Bronchus fibroblast of lung (primary cell): ENCODE results near the gene CDV3. TPM values are rescaled to one million over a fixed set of nuclear protein-coding genes. Genes with fewer than 3 reads are reported as not detected.

Experiments used
- total RNA-seq: library from RNA; depleted of rRNA; stranded (reverse); fragments of >200 nt; gene quantifications from 2 replicates; pipeline ENCODE4 v1.2.3, GENCODE V29; 2015

Gene CDV3, protein sequence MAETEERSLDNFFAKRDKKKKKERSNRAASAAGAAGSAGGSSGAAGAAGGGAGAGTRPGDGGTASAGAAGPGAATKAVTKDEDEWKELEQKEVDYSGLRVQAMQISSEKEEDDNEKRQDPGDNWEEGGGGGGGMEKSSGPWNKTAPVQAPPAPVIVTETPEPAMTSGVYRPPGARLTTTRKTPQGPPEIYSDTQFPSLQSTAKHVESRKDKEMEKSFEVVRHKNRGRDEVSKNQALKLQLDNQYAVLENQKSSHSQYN
- total RNA-seq = 98.0 and 121 TPM in 2 replicates

DNA sequence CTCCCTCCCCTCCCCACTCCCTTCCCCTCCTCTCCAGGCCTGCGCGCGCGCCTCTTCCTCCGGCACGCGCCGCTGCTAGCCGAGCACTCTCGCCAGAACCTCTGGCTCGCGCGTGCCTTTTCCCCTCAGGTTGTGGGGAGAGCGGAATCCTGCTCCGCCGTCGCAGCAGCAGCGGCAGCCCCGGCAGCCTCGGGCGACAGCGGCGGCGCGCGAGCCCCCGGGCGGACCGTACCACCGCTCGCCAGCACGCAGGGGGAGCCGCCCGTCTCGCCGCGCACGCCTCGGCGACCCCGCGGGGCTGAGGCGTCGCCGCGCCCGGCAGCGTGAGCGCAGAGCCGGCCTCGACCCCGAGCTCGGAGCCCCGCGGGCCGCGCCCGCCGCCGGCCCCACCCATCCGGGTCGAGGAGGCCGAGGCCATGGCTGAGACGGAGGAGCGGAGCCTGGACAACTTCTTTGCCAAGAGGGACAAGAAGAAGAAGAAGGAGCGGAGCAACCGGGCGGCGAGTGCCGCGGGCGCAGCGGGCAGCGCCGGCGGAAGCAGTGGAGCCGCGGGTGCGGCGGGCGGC, at the start of gene CDV3:
Gene CDV3 (plus strand): TSS at position 58 of the 566 bp plus-strand sequence. CDS start 359 bp downstream, at position 417.

Other genes starting within 250 kb of the CDV3 start
- gene BFSP2, start 173.6 kb upstream of the CDV3 start, total RNA-seq = not detected in 2 replicates
- 30.5 and 40.0 TPM in 2 replicates for gene TOPBP1, start 88.3 kb downstream of the CDV3 start, total RNA-seq
- gene TF, start 172.7 kb downstream of the CDV3 start, total RNA-seq = not detected in 2 replicates
- gene SRPRB, start 232.1 kb downstream of the CDV3 start, total RNA-seq = 38.2 and 43.4 TPM in 2 replicates